Measurements from ENCODE around the gene P3H1. TPM values are rescaled to one million over a fixed set of nuclear protein-coding genes. Genes with fewer than 3 reads are reported as not detected.

The P3H1 gene
- total RNA-seq, 1 experiment from 2014 or later = 47.1 TPM

- no CpG with 5 or more reads among the region's 7 CpGs for WGBS (ENCODE audit: extremely low coverage, insufficient read length, low lambda C conversion rate)
- Histone ChIP-seq H3T11ph (ENCODE audit: low read length) (no peak overlapping the region), H2BK20ac (ENCODE audit: low read depth, low read length, poor library complexity, severe bottlenecking) (no peak overlapping the region), H2BK120ac (ENCODE audit: low read depth, low read length, poor library complexity, severe bottlenecking) (no peak overlapping the region), H3K9ac (ENCODE audit: extremely low read depth, insufficient read length, low read length) (no peak overlapping the region), H4K8ac (replicated peaks; ENCODE audit: insufficient read length, low read depth, low read length) (no peak overlapping the region), H2AK5ac (ENCODE audit: insufficient read length, low read length) (no peak overlapping the region), H3K4me2 (ENCODE audit: insufficient read depth, insufficient read length, low read length) (no peak overlapping the region), H3K79me2 (ENCODE audit: insufficient read depth, low read length) (no peaks in the 10 kb centered on the region), H3K56ac (ENCODE audit: insufficient read length, low read depth, low read length) (no peak overlapping the region), H3K14ac (ENCODE audit: insufficient read depth, low read length) (no peak overlapping the region), H2BK15ac (ENCODE audit: low read depth, low read length) (no peak overlapping the region), H3K27ac (ENCODE audit: insufficient read length, low read depth, low read length) (no peak overlapping the region), H4K20me1 (ENCODE audit: control insufficient read depth, insufficient read depth, insufficient read length) (no peaks in the 10 kb centered on the region), H3K23ac (ENCODE audit: insufficient read length, low read depth, low read length) (no peak overlapping the region), H3K23me2 (ENCODE audit: insufficient read length, low read depth, low read length, poor library complexity, severe bottlenecking) (no peaks in the 10 kb centered on the region), H3K4me1 (ENCODE audit: insufficient read depth, low read length) (no peaks in the 10 kb centered on the region), H3K79me1 (ENCODE audit: insufficient read depth, low read depth, low read length, poor library complexity, severe bottlenecking) (no peaks in the 10 kb centered on the region), H2BK12ac (ENCODE audit: insufficient read length, low read depth, low read length) (no peak overlapping the region), H3K18ac (ENCODE audit: insufficient read length, low read depth, low read length) (no peak overlapping the region), H2AFZ (ENCODE audit: low read length) (no peak overlapping the region), H4K5ac (ENCODE audit: insufficient read length, low read depth, low read length) (no peak overlapping the region), H4K91ac (ENCODE audit: insufficient read length, low read depth, low read length) (no peak overlapping the region), H3K4ac (ENCODE audit: low read depth, low read length) (no peak overlapping the region), H3K9me3 (ENCODE audit: control insufficient read depth, low read depth, low read length) (no peaks in the 10 kb centered on the region), H3K27me3 (ENCODE audit: insufficient read depth, low read length) (no peaks in the 10 kb centered on the region), H2BK5ac (ENCODE audit: insufficient read length, low read length) (no peak overlapping the region)
- no peak for DNase-seq
- Mint-ChIP-seq H3K4me1 (no peaks in the 10 kb centered on the region), H3K9me3 (no peaks in the 10 kb centered on the region), H3K36me3 (ENCODE audit: insufficient read depth in 1 of 3, low read depth in 3 of 3) (peaks cover 69 to 91% (median 85%) of the 10 kb centered on the region in 3 experiments), H3K4me3 (no peak overlapping the region), H3K27ac (peak overlapping the region in 1 of 3 experiments; percentile 74; a peak in 2 of 7 replicates), H3K27me3 (ENCODE audit: low read depth) (peaks cover 1% of the 10 kb centered on the region)
- TF ChIP-seq CTCF (conservative IDR thresholded peaks at IDR 0.05) = no peak
Observed at GRCh38 chr1:42703888-42704464, 62.9 kb downstream of the P3H1 start.

Data from H9 (cell line).